HEK293 (cell line): Measurements from ENCODE around the gene ADIPOR2.

Experiments
- BCL11A ChIP-seq: fragments of 450-650 bp; formaldehyde crosslinking; IDR thresholded peaks from 2 replicates; pipeline ENCODE4 v1.5.1; 2016; ENCODE audit warnings: low read depth, missing biosample characterization, missing genetic modification characterization
- GFI1B ChIP-seq: fragments of 450-650 bp; formaldehyde crosslinking; IDR thresholded peaks from 2 replicates; pipeline ENCODE4 v1.5.1; 2016; ENCODE audit warnings: missing biosample characterization, missing genetic modification characterization
- KLF1 ChIP-seq: fragments of 450-650 bp; formaldehyde crosslinking; IDR thresholded peaks from 2 replicates; pipeline ENCODE4 v1.5.1; 2016; ENCODE audit warnings: missing biosample characterization, missing genetic modification characterization
- KLF16 ChIP-seq: fragments of 450-650 bp; formaldehyde crosslinking; IDR thresholded peaks from 2 replicates; pipeline ENCODE4 v1.5.1; 2017; ENCODE audit warnings: missing biosample characterization, missing genetic modification characterization
- PATZ1 ChIP-seq: fragments of 450-650 bp; formaldehyde crosslinking; IDR thresholded peaks from 2 replicates; pipeline ENCODE4 v1.5.1; 2016; ENCODE audit warnings: missing biosample characterization, missing genetic modification characterization
- PRDM10 ChIP-seq: fragments of 450-650 bp; formaldehyde crosslinking; IDR thresholded peaks from 2 replicates; pipeline ENCODE4 v1.5.1; 2016; ENCODE audit warnings: missing biosample characterization, missing genetic modification characterization
- SALL2 ChIP-seq: fragments of 450-650 bp; formaldehyde crosslinking; IDR thresholded peaks from 2 replicates; pipeline ENCODE4 v1.5.0; 2017; ENCODE audit warnings: missing biosample characterization, mild to moderate bottlenecking, missing genetic modification characterization, borderline replicate concordance
- YY2 ChIP-seq: fragments of 450-650 bp; formaldehyde crosslinking; IDR thresholded peaks from 2 replicates; pipeline ENCODE4 v1.5.1; 2016; ENCODE audit warnings: missing biosample characterization, missing genetic modification characterization
- ZBTB10 ChIP-seq: fragments of 450-650 bp; formaldehyde crosslinking; IDR thresholded peaks from 2 replicates; pipeline ENCODE4 v1.5.1; 2016; ENCODE audit warnings: missing biosample characterization, missing genetic modification characterization
- ZBTB8A ChIP-seq: fragments of 450-650 bp; formaldehyde crosslinking; IDR thresholded peaks from 2 replicates; pipeline ENCODE4 v1.5.1; 2016; ENCODE audit warnings: missing biosample characterization, missing genetic modification characterization
- ZFHX2 ChIP-seq: fragments of 450-650 bp; formaldehyde crosslinking; conservative IDR thresholded peaks from 2 replicates; pipeline ENCODE4 v1.5.1; 2016; ENCODE audit warnings: missing biosample characterization, missing genetic modification characterization
- ZIC2 ChIP-seq: fragments of 450-650 bp; formaldehyde crosslinking; IDR thresholded peaks from 2 replicates; pipeline ENCODE4 v1.5.1; 2016; ENCODE audit warnings: missing biosample characterization, missing genetic modification characterization
- ZNF10 ChIP-seq: fragments of 450-650 bp; formaldehyde crosslinking; IDR thresholded peaks from 2 replicates; pipeline ENCODE4 v1.5.1; 2017; ENCODE audit warnings: missing biosample characterization, missing genetic modification characterization
- ZNF155 ChIP-seq: fragments of 450-650 bp; formaldehyde crosslinking; IDR thresholded peaks from 2 replicates; pipeline ENCODE4 v1.5.1; 2016; ENCODE audit warnings: missing biosample characterization, missing genetic modification characterization
- ZNF248 ChIP-seq: fragments of 450-650 bp; formaldehyde crosslinking; IDR thresholded peaks from 2 replicates; pipeline ENCODE4 v1.5.1; 2017; ENCODE audit warnings: missing biosample characterization, missing genetic modification characterization
- ZNF302 ChIP-seq: fragments of 450-650 bp; formaldehyde crosslinking; IDR thresholded peaks from 2 replicates; pipeline ENCODE4 v1.5.1; 2016; ENCODE audit warnings: missing biosample characterization, missing genetic modification characterization, low read depth
- ZNF341 ChIP-seq: fragments of 450-650 bp; formaldehyde crosslinking; IDR thresholded peaks from 2 replicates; pipeline ENCODE4; 2016; ENCODE audit warnings: low read depth, missing biosample characterization, missing genetic modification characterization
- ZNF350 ChIP-seq: fragments of 450-650 bp; formaldehyde crosslinking; IDR thresholded peaks from 2 replicates; pipeline ENCODE4 v1.5.0; 2017; ENCODE audit warnings: missing biosample characterization, mild to moderate bottlenecking, missing genetic modification characterization
- ZNF394 ChIP-seq: fragments of 450-650 bp; formaldehyde crosslinking; IDR thresholded peaks from 2 replicates; pipeline ENCODE4 v1.5.1; 2016; ENCODE audit warnings: missing biosample characterization, missing genetic modification characterization, mild to moderate bottlenecking, moderate library complexity, borderline replicate concordance
- ZNF416 ChIP-seq: fragments of 450-650 bp; formaldehyde crosslinking; IDR thresholded peaks from 2 replicates; pipeline ENCODE4 v1.5.1; 2016; ENCODE audit warnings: missing biosample characterization, missing genetic modification characterization
- ZNF449 ChIP-seq: fragments of 450-650 bp; formaldehyde crosslinking; IDR thresholded peaks from 2 replicates; pipeline ENCODE4 v1.5.1; 2017; ENCODE audit warnings: missing biosample characterization, mild to moderate bottlenecking, missing genetic modification characterization, moderate library complexity
- ZNF514 ChIP-seq: fragments of 450-650 bp; formaldehyde crosslinking; IDR thresholded peaks from 2 replicates; pipeline ENCODE4 v1.5.1; 2016; ENCODE audit warnings: missing biosample characterization, missing genetic modification characterization
- ZNF549 ChIP-seq: fragments of 450-650 bp; IDR thresholded peaks from 2 replicates; pipeline ENCODE4 v1.5.1; 2018; ENCODE audit warnings: missing biosample characterization, missing genetic modification characterization, mild to moderate bottlenecking, inconsistent platforms, moderate library complexity
- ZNF555 ChIP-seq: fragments of 450-650 bp; formaldehyde crosslinking; conservative IDR thresholded peaks from 2 replicates; pipeline ENCODE4 v1.5.1; 2017; ENCODE audit warnings: missing biosample characterization, mild to moderate bottlenecking, missing genetic modification characterization, inconsistent platforms
- ZNF600 ChIP-seq: fragments of 450-650 bp; formaldehyde crosslinking; IDR thresholded peaks from 2 replicates; pipeline ENCODE4 v1.5.1; 2016; ENCODE audit warnings: missing biosample characterization, missing genetic modification characterization
- ZNF621 ChIP-seq: fragments of 450-650 bp; formaldehyde crosslinking; IDR thresholded peaks from 2 replicates; pipeline ENCODE4 v1.5.1; 2017; ENCODE audit warnings: missing biosample characterization, missing genetic modification characterization
- ZNF76 ChIP-seq: fragments of 450-650 bp; formaldehyde crosslinking; IDR thresholded peaks from 2 replicates; pipeline ENCODE4; 2016; ENCODE audit warnings: low read depth, missing biosample characterization, missing genetic modification characterization, borderline replicate concordance
- ZXDB ChIP-seq: fragments of 450-650 bp; formaldehyde crosslinking; IDR thresholded peaks from 2 replicates; pipeline ENCODE4 v1.5.1; 2016; ENCODE audit warnings: missing biosample characterization, missing genetic modification characterization

Gene ADIPOR2

GRCh38 chr12:1836854-1837421, 146.1 kb downstream of the ADIPOR2 start (continued):
- 0 out of 2 replicates have a peak, but pooled peaks have one; percentile 6 for TF ChIP-seq PRDM10 (tag by site-specific recombination)
- no peak for TF ChIP-seq ZNF302 (tag by site-specific recombination)
- no peak for TF ChIP-seq ZNF621
- peak; percentile 30; the same call in 1 of the 2 replicates for TF ChIP-seq ZIC2 (tag by site-specific recombination)
- no peak for TF ChIP-seq ZNF555
- TF ChIP-seq ZNF350 (tag by site-specific recombination) = no peak
- TF ChIP-seq ZNF76 (tag by site-specific recombination) = no peak
- no peak for TF ChIP-seq YY2 (tag by site-specific recombination)
- no peak for TF ChIP-seq GFI1B (tag by site-specific recombination)
- no peak for TF ChIP-seq ZNF248 (tag by site-specific recombination)
- TF ChIP-seq KLF16 = no peak
- no peak for TF ChIP-seq ZNF514
- TF ChIP-seq ZBTB10 (tag by site-specific recombination) = no peak
- TF ChIP-seq ZFHX2 (tag by site-specific recombination) = peak; percentile 45; the same call in 1 of the 2 replicates
- peak; percentile 74 for TF ChIP-seq KLF1 (tag by site-specific recombination)
- no peak for TF ChIP-seq ZNF549 (tag by site-specific recombination)
- no peak for TF ChIP-seq ZNF155 (tag by site-specific recombination)
- no peak for TF ChIP-seq ZXDB
- TF ChIP-seq ZNF449 (tag by site-specific recombination) = peak; percentile 28; the same call in 1 of the 2 replicates
- TF ChIP-seq ZNF600 (tag by site-specific recombination) = 0 out of 2 replicates have a peak, but pooled peaks have one; percentile 16
- 0 out of 2 replicates have a peak, but pooled peaks have one; percentile 10 for TF ChIP-seq ZBTB8A (tag by site-specific recombination)
- peak; percentile 71; the same call in 1 of the 2 replicates for TF ChIP-seq ZNF416 (tag by site-specific recombination)
- TF ChIP-seq ZNF10 (tag by site-specific recombination) = 0 out of 2 replicates have a peak, but pooled peaks have one; percentile 45
- no peak for TF ChIP-seq ZNF394 (tag by site-specific recombination)
- peak; percentile 65 for TF ChIP-seq ZNF341 (tag by site-specific recombination)
- TF ChIP-seq PATZ1 = 0 out of 2 replicates have a peak, but pooled peaks have one; percentile 21
- no peak for TF ChIP-seq BCL11A (tag by site-specific recombination)
- no peak for TF ChIP-seq SALL2 (tag by site-specific recombination)
